HPDE6-E6E7 (cell line): ENCODE data around the gene CHCHD1.
A peak's percentile ranks its signal among the peaks of the same experiment; 100 is the strongest.
"Not testable (repeated sequence)": the region's sequence is repeated elsewhere in the genome, so short reads cannot be mapped to it uniquely, and the experiment has no call there.

Experiments used
- DNase-seq: peaks from one replicate; pipeline ENCODE4 v3.0.0; 2011; ENCODE audit warnings: missing footprints; ENCODE audit errors: extremely low spot score

The CHCHD1 gene

DNA sequence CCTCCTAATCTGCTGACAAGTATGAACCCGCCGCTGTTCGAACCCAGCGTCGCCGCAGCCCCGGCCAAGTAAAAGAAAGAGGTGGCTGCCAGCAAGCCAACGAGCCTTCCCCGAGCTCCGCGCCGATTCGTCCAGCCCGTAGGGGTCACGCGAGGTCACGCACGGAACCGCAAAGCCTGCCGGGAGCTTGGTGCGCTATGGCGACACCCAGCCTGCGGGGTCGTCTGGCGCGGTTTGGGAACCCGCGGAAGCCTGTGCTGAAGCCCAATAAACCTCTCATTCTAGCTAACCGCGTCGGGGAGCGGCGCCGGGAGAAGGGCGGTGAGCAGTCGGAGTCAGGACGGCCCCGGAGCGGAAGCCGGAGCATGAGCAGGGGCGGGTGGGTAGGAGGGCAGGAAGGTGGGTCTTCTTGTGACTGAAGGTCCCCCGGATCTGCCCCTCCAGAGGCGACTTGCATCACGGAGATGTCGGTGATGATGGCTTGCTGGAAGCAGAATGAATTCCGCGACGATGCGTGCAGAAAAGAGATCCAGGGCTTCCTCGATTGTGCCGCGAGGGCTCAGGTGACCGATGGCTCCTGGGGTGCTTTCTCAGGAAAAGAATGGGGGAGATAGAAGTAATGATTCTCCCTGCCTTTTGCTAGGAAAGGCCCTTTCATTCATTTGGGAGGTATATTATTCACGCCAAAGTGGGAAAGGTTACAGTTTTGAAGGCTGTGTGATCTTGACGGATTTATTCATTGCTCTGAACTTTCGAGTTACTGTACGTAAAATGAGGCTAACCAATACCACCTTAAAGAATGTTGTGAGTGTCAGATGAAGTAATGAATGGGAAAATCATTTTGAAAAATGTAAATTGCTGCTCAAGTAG, at the start of gene CHCHD1:
CHCHD1 (plus strand) TSS at position 170 of the 870 bp plus-strand sequence; CDS start at position 198, 28 bp downstream.
- peak; percentile 67 for DNase-seq

- no peak for DNase-seq
These were observed 49.4 kb upstream of the CHCHD1 start for GRCh38 chr10:73732426-73732825.

DNA sequence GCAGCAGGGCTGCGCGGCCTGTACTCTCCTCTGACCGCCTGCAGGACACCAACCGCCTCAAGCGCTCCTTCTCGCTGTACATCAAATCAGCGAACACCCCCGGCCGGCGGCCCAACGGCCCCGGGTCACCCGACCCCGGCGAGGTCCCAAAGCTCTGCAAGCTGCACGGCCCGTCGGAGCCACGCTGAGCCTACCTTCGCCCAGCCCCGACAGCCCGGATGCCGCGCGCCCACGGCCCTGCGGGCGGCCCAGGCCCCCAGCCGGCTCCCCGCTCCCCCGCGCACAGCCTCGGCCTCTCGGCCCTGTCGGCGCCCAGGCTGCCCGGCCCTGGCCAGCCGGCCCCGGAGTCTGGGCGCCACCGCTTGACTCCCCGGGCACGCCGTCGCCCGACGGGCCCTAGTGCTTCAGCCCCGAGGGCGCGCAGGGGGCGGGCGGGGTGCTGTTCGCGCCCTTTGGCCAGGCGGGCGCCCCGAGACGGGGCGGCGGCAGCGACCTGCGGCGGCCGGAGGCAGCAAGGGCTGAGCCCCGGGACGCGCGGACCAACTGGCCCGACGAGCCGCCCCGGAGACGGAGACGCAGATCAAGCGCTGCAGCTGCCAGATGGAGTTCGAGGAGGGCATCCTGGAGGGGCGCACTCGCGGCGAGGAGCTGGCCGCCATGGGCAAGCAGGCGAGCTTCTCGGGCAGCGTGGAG, 48.8 kb upstream of the CHCHD1 start:
- no peak for DNase-seq

DNA sequence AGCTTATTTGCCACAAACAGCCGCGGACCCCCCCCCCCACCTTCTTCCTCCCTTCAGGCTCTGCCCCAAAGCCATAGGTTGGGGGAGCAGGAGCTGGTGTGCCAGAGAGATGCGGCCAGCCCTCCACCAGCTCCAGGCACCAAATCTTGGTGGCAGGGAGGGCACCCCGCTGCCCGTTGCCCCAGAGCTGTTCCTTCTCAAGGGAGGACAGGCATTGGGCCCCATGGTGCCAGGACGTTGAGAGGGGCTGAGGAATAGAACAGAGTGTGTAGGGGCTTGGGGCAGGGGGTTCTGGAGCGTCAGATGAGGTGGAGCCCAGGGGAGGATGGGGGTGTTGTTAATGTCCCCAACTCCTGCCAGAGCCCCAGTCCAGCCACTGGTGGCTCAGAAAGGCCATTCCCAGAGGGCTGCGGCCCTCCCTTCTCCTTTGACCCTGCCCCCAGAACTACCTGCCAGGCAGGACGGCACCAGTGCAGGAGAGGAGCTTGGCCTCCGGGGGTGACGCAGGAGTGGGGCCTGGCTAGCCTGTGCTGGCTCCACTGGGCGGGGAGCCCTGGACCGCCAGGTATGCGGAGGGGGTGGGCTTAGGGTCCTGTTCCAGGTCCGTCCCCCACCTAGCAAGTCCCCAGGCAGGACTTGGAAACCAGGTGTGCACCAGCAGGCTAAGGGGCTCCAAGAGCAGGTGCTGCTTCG, 47.7 kb upstream of the CHCHD1 start:
- no peak for DNase-seq

GRCh38 chr10:73734796-73735305, 47.0 kb upstream of the CHCHD1 start:
- DNase-seq: no peak

- not testable (repeated sequence) for DNase-seq
These were observed 41.2 kb upstream of the CHCHD1 start for GRCh38 chr10:73740501-73741254.

- no peak for DNase-seq
These were observed 39.5 kb upstream of the CHCHD1 start for GRCh38 chr10:73742454-73742734.

DNA sequence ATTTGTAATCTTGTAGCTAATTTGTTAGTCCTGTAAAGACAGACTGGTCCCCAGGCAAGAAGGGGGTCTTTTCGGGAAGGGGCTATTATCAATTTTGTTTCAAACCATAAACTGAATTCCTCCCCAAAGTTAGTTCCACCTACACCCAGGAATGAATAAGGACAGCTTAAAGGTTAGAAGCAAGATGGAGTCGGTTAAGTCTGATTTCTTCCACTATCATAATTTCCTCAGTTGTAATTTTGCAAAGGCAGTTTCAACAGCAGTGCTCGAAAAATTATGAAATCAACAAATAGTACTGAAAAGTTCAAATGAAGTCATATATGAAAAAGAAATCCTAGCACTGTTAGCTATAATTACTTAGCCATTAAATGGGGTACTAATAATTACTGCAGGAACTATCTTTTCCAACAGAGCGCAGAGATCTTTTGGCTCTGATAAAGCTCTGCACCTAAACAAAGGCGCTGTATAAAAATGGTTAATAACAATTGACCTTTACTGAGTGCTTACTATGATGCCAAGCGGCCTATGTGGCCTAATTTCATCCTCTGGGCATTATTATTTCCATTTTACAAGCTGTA, 38.4 kb upstream of the CHCHD1 start:
- DNase-seq: no peak

- DNase-seq: peak; percentile 94
These were observed 37.8 kb upstream of the CHCHD1 start, which contains the start of gene SEC24C for GRCh38 chr10:73743905-73744663. Gene SEC24C (plus strand): TSS chr10:73744372. CDS start chr10:73746833, 2,461 bp downstream.

DNA sequence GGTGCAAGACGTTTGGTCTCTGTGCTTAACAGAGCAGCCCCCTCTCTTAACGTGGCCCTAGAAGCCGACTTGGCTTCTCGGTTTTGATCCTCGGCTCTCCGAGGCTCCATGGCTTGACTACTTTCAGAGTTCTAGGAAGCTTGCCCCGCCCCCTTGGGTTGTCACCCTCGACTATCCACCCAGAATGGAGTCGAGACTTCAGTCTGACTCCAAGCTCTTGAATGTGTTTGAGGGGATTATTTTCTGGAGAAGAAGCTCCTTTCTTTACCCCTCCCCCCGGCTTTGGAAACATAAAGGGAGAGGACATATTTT, 37.2 kb upstream of the CHCHD1 start:
- DNase-seq: no peak

DNA sequence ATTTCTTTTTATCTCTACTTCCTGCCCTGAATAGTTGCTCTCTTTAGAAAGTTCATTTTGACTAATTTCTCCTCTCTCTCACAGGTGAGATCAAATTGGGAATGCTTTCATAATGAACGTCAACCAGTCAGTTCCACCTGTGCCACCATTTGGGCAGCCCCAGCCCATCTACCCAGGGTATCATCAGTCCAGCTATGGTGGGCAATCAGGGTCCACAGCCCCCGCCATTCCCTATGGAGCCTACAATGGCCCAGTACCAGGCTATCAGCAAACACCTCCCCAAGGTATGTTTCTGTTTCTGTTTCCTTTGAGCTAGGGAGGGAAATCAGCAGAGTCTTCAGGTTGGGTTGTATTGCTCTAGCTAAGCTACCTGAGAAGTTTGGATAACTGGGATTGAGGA, 35.1 kb upstream of the CHCHD1 start:
- no peak for DNase-seq

DNA sequence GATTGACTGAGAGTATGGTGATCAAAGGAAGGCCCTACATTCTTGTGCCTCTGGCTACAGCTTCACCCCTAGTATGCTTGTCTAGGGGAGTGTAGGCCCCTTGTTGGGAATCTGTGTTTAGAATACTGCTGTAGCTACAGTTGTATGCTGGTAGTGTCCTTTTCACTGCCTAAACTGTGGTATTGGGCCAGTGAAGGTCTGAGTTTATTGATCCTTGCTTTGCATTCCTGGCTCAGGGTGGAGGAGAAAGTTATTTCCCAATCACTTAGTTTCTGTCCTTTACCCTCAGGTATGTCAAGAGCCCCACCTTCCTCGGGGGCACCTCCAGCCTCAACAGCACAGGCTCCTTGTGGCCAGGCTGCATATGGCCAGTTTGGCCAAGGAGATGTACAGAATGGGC, 31.0 kb upstream of the CHCHD1 start:
- DNase-seq: no peak

DNA sequence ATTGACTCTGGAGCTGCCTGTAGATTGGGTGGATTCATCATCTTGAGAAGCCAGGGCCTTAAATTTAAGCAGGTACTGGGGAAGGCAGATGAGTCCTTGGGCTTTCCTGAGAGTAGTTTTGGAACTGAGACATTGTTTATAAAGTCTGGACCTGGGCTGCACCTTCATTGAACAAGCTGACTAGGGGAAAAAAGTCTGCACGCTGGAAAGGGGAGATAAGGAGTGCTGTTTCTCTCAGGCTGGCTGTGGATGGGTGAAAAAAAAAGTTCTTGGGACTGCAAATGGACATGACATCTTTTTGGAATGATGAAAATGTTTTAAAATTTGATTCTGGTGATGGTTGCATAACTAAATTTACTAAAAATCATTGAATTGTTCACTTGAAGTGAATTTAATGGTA, 25.7 kb upstream of the CHCHD1 start:
- no peak for DNase-seq

- no peak for DNase-seq
These were observed 22.9 kb upstream of the CHCHD1 start for GRCh38 chr10:73758704-73759511.

GRCh38 chr10:73759512-73760115, 22.2 kb upstream of the CHCHD1 start:
- no peak for DNase-seq

DNA sequence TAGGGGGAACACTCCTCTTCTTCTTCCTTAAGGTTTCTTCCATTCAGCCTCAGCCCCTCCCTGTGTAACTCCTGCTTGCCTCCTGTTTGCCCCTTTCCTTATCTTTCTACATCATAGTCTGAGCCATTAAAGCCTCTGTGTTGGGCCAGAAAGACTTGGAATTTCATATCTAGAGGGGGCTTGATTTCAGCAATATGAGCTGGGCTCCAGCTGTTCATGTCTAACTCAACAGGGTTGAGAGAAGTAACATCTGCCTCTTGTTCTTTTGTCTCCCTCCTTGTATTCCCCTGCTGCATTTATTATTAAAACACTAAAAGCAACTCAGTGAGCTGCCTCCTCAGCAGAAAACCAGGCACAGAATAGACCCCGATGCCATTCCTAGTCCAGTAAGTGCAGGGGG, 20.1 kb upstream of the CHCHD1 start:
- no peak for DNase-seq

GRCh38 chr10:73762915-73763314, 18.9 kb upstream of the CHCHD1 start:
- peak; percentile 88 for DNase-seq

GRCh38 chr10:73763343-73763742, 18.5 kb upstream of the CHCHD1 start:
- DNase-seq: no peak

DNA sequence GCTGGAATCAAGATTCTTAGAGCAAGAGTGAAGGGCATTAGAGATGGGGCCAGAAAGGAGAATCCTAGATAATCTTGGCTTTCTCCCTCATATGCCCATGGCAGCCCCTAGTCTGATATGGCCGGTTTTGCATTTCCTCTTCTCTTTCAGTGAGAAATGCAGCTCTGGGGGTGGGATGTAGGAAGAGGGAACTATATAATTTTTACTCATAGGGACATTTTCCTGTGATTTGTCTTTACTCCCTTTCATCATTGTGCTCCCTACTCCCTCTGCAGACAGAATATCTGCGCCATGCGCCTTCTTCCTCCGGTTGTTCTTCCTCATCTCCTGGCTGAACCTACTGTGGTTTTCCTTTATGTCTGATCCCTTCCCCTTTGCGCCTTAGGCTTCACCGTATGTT, 16.8 kb upstream of the CHCHD1 start:
- no peak for DNase-seq
